Fibroblast of mammary gland (primary cell): Measurements from ENCODE around the gene ZRANB1.
"Not testable (repeated sequence)": the region's sequence is repeated elsewhere in the genome, so short reads cannot be mapped to it uniquely, and the experiment has no call there.

ENCODE experiments used
- DNase-seq: peaks from one replicate; pipeline ENCODE4 v3.0.0-alpha.2; 2010; ENCODE audit warnings: low read depth
- H3K4me3 ChIP-seq: 2 replicates; pipeline ENCODE4 v1.5.1; 2011; ENCODE audit warnings: low read depth, mild to moderate bottlenecking, low read length, moderate library complexity; ENCODE audit not compliant: control insufficient read depth
- CTCF ChIP-seq: conservative IDR thresholded peaks from 2 replicates; pipeline ENCODE4 v1.5.1; 2011; ENCODE audit warnings: low read depth, low read length, inconsistent platforms; ENCODE audit not compliant: control insufficient read depth, insufficient read depth

The ZRANB1 gene

GRCh38 chr10:124978376-124978725 lies 36.4 kb downstream of the ZRANB1 start:
- no peak overlapping the region for H3K4me3 ChIP-seq
- TF ChIP-seq CTCF = no peak
- DNase-seq = no peak

- no peak for TF ChIP-seq CTCF
- no peak overlapping the region for H3K4me3 ChIP-seq
- no peak for DNase-seq
Observed at GRCh38 chr10:124983321-124983720, 41.4 kb downstream of the ZRANB1 start.

GRCh38 chr10:124984376-124984775 lies 42.5 kb downstream of the ZRANB1 start:
- no peak overlapping the region for H3K4me3 ChIP-seq
- DNase-seq = no peak
- no peak for TF ChIP-seq CTCF

GRCh38 chr10:124985162-124985561 lies 43.2 kb downstream of the ZRANB1 start:
- H3K4me3 ChIP-seq = no peak overlapping the region
- no peak for TF ChIP-seq CTCF
- no peak for DNase-seq

GRCh38 chr10:124987788-124988187 lies 45.9 kb downstream of the ZRANB1 start:
- no peak overlapping the region for H3K4me3 ChIP-seq
- TF ChIP-seq CTCF = no peak
- DNase-seq = no peak

- not testable (repeated sequence) for H3K4me3 ChIP-seq
Observed at GRCh38 chr10:124988753-124989152, 46.8 kb downstream of the ZRANB1 start.

GRCh38 chr10:124989526-124989925 lies 47.6 kb downstream of the ZRANB1 start:
- TF ChIP-seq CTCF = no peak
- peak; percentile 42 for DNase-seq
- H3K4me3 ChIP-seq = no peak overlapping the region

More at GRCh38 chr10:124988753-124989152, 46.8 kb downstream of the ZRANB1 start:
- not testable (repeated sequence) for DNase-seq
